HG03095 (cell line): ENCODE data around the gene PPP6R3.
"Not testable (repeated sequence)": the region's sequence is repeated elsewhere in the genome, so short reads cannot be mapped to it uniquely, and the experiment has no call there.

Source experiments
- ATAC-seq: cut with Tn5 transposase; IDR thresholded peaks from one replicate; pipeline ENCODE4 v1.9.1; 2021; ENCODE audit warnings: moderate library complexity; ENCODE audit not compliant: unreplicated experiment

Gene PPP6R3

GRCh38 chr11:68454767-68455166 lies 5.8 kb upstream of the PPP6R3 start:
- no peak for ATAC-seq

- ATAC-seq: no peak
Measured at GRCh38 chr11:68455485-68455884, 5.1 kb upstream of the PPP6R3 start.

DNA sequence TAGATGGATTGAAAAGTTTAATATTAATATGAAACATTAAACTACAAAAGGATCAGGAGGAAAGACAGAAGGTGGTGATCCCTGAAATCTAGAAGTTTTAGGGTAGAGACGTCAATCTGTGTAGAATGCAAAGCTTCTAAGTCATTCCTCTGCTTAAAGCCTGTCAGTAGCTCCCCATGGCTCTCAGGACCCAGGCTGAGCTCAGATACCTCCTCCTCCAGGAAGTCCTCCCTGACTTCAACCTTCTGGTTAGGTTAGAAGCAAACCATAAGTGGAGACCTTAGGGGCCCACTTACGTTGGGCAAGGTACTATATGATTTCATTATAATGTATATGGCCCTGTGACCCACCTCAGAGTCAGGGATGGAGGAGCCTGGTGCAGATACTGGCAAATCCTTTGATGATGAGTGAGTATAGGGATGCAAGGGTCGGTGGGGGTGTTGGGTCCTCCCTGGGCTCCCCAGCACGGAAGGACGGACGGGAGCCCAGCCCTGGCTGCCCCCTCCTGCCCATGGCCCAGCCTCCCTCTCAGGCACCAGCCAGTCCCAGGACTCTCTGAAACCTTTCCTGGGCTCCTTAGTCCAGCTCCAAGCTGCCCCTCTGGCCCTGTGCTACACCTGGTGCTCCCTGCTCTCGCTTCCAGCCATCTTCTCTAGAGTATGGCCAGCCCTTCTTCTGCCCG lies 3.2 kb upstream of the PPP6R3 start:
- ATAC-seq: no peak

GRCh38 chr11:68457898-68458249 lies 2.7 kb upstream of the PPP6R3 start:
- ATAC-seq: no peak

- ATAC-seq: not testable (repeated sequence)
Measured at GRCh38 chr11:68458340-68458739, 2.2 kb upstream of the PPP6R3 start.

DNA sequence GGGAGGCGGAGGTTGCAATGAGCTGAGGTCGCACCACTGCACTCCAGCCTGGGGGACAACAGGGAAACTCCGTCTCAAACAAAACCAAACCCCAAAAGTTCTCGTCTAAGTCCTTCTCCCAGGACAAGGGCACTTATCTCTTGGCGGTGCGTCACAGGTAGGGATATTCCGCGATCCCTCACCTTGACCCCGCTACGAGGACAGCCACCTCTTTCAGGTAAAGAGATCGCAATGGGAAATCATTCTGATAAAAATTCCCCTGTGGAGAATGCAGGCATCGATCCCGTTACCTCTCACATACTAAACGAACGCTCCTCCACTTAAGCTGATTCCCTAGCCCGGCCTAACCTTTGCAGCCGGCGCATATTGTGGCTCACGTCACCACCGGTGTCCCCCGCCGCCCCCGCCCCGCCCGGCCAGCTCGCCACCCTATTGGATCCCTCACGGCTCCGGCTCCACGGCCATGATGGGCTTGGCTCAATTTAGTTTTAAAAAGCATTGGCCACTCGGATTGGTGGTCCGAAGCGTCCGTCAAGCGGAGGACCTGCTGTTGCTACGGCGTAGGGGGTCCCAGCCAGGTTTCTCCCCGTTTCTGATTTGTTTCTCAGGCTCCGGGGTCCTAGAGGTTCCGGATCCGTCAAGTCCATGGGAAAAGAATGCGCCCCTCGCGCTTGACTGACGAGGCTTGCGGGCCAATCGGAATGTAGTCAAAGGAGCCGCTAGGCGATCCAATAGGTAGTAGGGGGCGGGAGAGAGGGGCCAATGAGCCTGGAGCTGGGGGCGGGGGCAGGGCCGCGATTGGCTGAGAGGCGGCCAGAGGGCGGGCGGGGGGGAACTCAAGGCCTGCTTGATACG lies 439 bp upstream of the PPP6R3 start:
- peak; percentile 73 for ATAC-seq

DNA sequence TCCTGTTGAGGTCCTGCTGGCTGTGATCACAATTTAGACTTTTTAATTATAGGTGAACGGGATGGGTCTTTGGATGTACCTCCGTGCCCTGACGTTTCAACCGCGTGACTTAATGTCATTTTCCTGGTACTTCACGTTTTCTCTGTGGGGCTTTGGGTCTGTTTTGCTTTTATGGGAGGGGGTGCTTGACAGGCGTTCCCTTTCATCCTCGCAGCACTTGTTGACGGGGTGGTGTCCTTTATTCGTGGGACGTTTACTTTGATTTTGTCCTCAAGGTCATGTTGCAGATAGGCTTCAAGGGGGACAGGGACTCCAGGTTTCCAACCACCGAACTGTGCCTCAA lies 994 bp downstream of the PPP6R3 start:
- no peak for ATAC-seq

DNA sequence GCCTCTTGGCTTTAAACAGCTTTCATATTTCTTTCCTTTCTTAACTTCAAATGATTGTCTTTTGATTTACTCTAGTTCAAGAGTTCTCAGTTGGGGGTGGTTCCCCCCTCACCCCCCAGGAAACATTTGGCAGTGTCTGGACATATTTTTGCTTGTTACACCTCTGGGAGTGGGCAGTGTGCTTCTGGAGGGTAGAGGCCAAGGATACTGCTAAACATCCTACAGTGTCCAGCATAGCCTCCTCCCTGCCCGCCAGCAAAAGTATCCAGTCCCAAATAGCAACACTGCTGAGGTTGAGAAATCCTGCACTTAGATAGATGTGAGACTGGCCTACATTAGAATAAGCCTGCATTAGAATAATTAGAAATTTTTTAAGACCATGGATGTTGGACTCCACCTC lies 3.2 kb downstream of the PPP6R3 start:
- no peak for ATAC-seq

GRCh38 chr11:68467201-68467834 lies 6.8 kb downstream of the PPP6R3 start:
- ATAC-seq: no peak

GRCh38 chr11:68468217-68468828 lies 7.8 kb downstream of the PPP6R3 start:
- no peak for ATAC-seq

- no peak for ATAC-seq
Measured at GRCh38 chr11:68469122-68469521, 8.6 kb downstream of the PPP6R3 start.

- ATAC-seq: no peak
Measured at GRCh38 chr11:68469642-68470041, 9.1 kb downstream of the PPP6R3 start.

DNA sequence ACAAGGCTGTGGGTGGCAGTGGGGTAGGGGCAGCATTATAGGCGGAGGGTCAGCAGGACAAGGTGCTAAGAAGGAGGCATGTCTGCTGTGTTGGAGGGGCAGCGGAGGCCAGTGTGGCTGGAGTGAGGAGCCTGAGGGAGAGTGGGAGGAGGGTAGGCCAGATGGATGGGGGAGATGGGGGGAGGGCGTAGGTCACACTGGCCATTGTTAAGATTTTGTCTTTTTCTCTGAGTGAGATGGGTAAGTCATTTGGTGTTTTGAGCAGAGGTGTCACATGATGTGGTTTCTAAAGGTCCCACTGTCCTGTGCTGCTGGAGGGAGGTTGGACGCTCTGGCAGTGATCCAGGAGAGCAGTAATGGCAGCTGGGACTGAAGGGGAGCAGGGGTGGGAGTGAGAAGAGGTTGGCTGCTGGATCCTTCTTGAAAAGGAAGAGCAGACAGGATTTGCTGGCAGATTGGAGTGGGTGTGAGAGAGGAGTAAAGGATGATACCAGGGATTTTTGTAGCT lies 9.8 kb downstream of the PPP6R3 start:
- ATAC-seq: no peak

DNA sequence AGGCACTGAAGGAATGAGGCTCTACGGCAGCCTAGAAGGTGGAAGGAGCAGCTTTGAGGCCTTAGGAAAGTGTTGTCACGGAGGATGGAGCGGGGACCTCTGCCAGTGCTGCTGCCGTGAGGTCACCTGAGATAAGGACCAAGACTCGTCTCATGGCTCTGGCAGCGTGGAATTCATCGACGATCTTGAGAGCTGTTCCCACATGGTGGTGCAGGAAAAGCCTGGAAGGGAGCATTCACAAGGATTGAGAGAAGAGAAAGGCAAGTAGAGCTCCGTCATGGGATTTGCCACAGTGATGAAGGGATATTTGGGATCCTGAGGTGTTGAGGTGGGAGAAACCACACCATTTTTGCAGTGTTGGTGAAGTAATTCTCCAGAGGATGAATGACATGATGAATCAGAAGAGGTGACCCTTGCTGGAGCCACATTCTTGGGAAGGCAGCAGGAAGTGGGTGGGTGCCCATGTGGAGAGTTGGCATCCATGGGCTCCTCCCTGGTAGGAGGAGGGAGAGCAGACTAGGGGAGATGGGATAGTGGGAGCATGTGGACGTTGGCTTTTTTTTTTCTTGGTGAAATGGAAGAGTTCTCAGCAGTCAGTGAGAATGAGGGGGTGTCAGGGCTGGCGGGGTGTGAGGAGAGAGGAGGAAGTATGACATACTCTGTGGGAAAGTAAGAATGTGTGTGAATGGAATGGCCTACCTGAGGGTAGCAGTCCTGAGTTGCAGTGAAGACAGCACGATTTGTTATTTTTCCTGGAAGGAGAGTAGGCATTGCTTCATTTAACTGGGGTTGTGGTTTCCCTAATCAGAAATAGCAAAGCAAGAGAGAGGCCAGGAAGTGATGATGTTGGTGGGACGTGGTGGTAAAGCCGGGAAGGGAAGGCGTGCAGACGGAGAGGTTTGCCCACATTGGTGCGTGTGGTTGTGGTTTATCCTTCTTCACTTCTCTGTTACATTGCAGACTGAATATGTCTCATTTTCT lies 11.1 kb downstream of the PPP6R3 start:
- no peak for ATAC-seq

GRCh38 chr11:68472778-68473177 lies 12.2 kb downstream of the PPP6R3 start:
- no peak for ATAC-seq

DNA sequence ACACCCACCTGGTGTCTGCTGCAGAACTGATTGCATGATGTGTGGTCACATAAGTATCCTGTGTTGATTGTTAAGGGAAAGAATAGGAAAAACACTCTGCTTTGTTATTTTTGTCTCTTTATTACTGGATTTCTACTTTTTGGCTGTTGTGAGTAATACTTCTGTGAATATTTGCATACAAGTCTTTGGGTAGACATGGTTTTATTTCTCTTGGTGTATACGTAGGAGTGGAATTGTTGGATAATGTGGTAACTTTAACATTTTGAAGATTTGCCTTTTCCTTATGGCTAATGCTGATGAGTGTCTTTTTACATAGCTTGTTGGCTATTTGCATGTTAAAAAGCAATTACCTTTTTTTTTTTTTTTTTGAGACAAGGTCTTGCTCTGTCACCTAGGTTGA lies 13.1 kb downstream of the PPP6R3 start:
- ATAC-seq: no peak

GRCh38 chr11:68475626-68476025 lies 15.1 kb downstream of the PPP6R3 start:
- not testable (repeated sequence) for ATAC-seq

GRCh38 chr11:68479390-68479789 lies 18.8 kb downstream of the PPP6R3 start:
- ATAC-seq: no peak

- no peak for ATAC-seq
Measured at GRCh38 chr11:68480193-68480592, 19.6 kb downstream of the PPP6R3 start.

GRCh38 chr11:68480852-68481510 lies 20.4 kb downstream of the PPP6R3 start:
- ATAC-seq: no peak
